Stomach smooth muscle (tissue), 2 donors: Measurements from ENCODE around the gene FRMD4A.

Experiments used
- H3K27ac ChIP-seq: one replicate; pipeline ENCODE4 v1.7.0; 2013; ENCODE audit warnings: mild to moderate bottlenecking, low read length, inconsistent platforms
- H3K27me3 ChIP-seq, 2 donors: one replicate each; pipeline ENCODE4 v1.7.0; 2013; ENCODE audit warnings: low read length in 2 of 2; ENCODE audit not compliant: insufficient read depth in 2 of 2, control insufficient read depth in 1 of 2
- H3K36me3 ChIP-seq, 2 donors: one replicate each; pipeline ENCODE4 v1.7.0; 2013; ENCODE audit warnings: low read length in 2 of 2; ENCODE audit not compliant: control insufficient read depth in 2 of 2, insufficient read depth in 2 of 2
- H3K4me1 ChIP-seq: one replicate; pipeline ENCODE4 v1.7.0; 2013; ENCODE audit warnings: low read length; ENCODE audit not compliant: control insufficient read depth, insufficient read depth
- H3K4me3 ChIP-seq, 2 donors: one replicate each; pipeline ENCODE4 v1.7.0; 2013; ENCODE audit warnings: low read length in 2 of 2
- H3K9ac ChIP-seq, 2 donors: one replicate each; pipeline ENCODE4 v1.7.0; 2013; ENCODE audit warnings: low read length in 2 of 2, mild to moderate bottlenecking in 1 of 2
- H3K9me3 ChIP-seq, 2 donors: one replicate each; pipeline ENCODE4 v1.7.0; 2013; ENCODE audit warnings: low read length in 2 of 2; ENCODE audit not compliant: control insufficient read depth in 2 of 2
- donor health status: healthy.
- donor health status: Pancreatic carcinoma.

The FRMD4A gene

DNA sequence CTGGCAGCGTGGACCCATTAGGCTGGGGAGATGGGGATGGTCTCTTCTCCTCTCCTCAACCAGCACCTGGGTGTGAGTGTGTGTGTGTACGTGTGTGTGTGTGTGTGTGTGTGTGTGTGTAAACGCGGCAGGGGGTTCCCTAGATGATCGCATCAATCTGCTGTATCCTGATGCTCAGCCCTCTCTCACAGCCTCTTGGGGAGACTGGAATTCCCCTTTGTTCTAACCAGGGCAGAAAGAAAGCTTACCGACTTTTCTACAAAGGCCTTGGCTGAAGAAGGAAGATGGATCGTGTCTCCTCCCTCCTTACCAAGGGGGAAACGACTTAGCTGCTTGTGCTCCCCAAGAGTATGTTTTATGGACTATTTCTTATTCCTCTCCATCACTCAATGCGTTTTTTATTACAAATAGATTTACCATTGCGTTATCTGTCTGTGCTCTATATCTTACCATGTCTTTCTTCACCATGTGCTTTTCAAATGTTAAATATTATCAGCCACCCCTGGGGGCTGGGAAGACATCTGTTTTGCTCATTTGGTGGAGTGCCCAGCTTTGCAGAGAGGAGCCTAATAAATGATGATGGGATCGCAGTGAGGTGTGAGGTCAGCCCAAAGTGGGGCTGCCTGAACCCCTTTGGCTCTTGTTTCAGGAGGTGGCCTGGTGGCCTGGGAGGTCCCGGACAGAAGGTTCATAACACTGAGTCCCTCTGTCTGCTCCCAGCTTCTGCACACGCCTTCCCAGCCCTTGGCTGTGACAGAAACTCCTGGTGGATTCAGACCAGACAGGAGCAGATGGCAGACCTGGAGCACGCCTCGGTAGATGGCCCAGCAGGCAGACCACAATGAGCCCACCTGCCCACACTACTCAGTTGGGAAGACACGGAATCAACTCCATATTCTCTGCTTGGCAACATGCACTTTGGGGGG lies 481.9 kb downstream of the FRMD4A start:
- H3K27ac ChIP-seq = no peak overlapping the region
- H3K4me1 ChIP-seq = no peaks in the 10 kb centered on the region
- no peak overlapping the region for H3K4me3 ChIP-seq
- no peaks in the 10 kb centered on the region for H3K27me3 ChIP-seq
- H3K9me3 ChIP-seq = no peaks in the 10 kb centered on the region
- peaks cover 0 to 2% of the 10 kb centered on the region in 2 donors for H3K36me3 ChIP-seq
- H3K9ac ChIP-seq = no peak overlapping the region

- no peaks in the 10 kb centered on the region for H3K27me3 ChIP-seq
- H3K9ac ChIP-seq = no peak overlapping the region
- no peaks in the 10 kb centered on the region for H3K9me3 ChIP-seq
- H3K4me3 ChIP-seq = no peak overlapping the region
- no peak overlapping the region for H3K27ac ChIP-seq
- H3K4me1 ChIP-seq = no peaks in the 10 kb centered on the region
- peaks cover 0 to 2% of the 10 kb centered on the region in 2 donors for H3K36me3 ChIP-seq
Measured at GRCh38 chr10:13847201-13847631, 483.5 kb downstream of the FRMD4A start.

- Histone ChIP-seq H3K27me3 (no peaks in the 10 kb centered on the region), H3K9ac (no peak overlapping the region), H3K36me3 (peaks cover 0 to 2% of the 10 kb centered on the region in 2 donors), H3K9me3 (peaks cover 4 to 6% of the 10 kb centered on the region in 2 donors), H3K4me3 (no peak overlapping the region), H3K4me1 (peaks cover 2% of the 10 kb centered on the region), H3K27ac (no peak overlapping the region)
Measured at GRCh38 chr10:13845897-13846296, 484.8 kb downstream of the FRMD4A start.

GRCh38 chr10:13844651-13845050 lies 486.1 kb downstream of the FRMD4A start:
- no peak overlapping the region for H3K9ac ChIP-seq
- peaks cover 4 to 6% of the 10 kb centered on the region in 2 donors for H3K9me3 ChIP-seq
- peaks cover 8% of the 10 kb centered on the region for H3K4me1 ChIP-seq
- no peaks in the 10 kb centered on the region for H3K27me3 ChIP-seq
- H3K4me3 ChIP-seq = no peak overlapping the region
- peaks cover 0 to 2% of the 10 kb centered on the region in 2 donors for H3K36me3 ChIP-seq
- H3K27ac ChIP-seq = no peak overlapping the region

DNA sequence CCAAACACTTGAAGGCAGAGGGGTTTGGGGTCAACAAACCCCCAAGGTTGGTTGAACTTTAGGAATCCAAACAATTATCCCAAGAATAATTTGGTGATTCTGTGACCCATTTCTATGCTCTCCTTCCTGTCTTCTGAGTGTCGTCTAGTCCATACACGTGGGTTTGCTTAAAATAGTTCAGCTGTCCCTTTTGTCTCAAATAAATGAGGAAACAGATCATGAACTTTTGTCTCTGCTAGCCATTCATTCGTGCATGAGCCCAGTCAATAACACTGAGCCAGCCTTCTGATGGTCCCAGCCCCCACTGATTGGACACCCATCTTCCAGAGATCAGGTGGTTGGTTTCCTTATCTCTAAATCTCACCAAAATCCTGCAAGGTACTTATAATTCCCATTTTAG lies 488.6 kb downstream of the FRMD4A start:
- no peak overlapping the region for H3K9ac ChIP-seq
- H3K4me3 ChIP-seq = no peak overlapping the region
- peaks cover 4 to 6% of the 10 kb centered on the region in 2 donors for H3K9me3 ChIP-seq
- peaks cover 24% of the 10 kb centered on the region for H3K4me1 ChIP-seq
- no peaks in the 10 kb centered on the region for H3K27me3 ChIP-seq
- H3K27ac ChIP-seq = no peak overlapping the region
- H3K36me3 ChIP-seq = peaks cover 0 to 2% of the 10 kb centered on the region in 2 donors

- peaks cover 38% of the 10 kb centered on the region for H3K4me1 ChIP-seq
- H3K27me3 ChIP-seq = no peaks in the 10 kb centered on the region
- no peak overlapping the region for H3K27ac ChIP-seq
- peaks cover 0 to 2% of the 10 kb centered on the region in 2 donors for H3K36me3 ChIP-seq
- H3K4me3 ChIP-seq = no peak overlapping the region
- no peak overlapping the region for H3K9ac ChIP-seq
- H3K9me3 ChIP-seq = peaks cover 4 to 6% of the 10 kb centered on the region in 2 donors
Measured at GRCh38 chr10:13840036-13840435, 490.7 kb downstream of the FRMD4A start.

- H3K4me3 ChIP-seq = no peak overlapping the region
- peaks cover 4 to 6% of the 10 kb centered on the region in 2 donors for H3K9me3 ChIP-seq
- no peak overlapping the region for H3K27ac ChIP-seq
- peaks cover 0 to under 1% of the 10 kb centered on the region in 2 donors for H3K36me3 ChIP-seq
- peaks cover 43% of the 10 kb centered on the region for H3K4me1 ChIP-seq
- no peaks in the 10 kb centered on the region for H3K27me3 ChIP-seq
- no peak overlapping the region for H3K9ac ChIP-seq
Measured at GRCh38 chr10:13839430-13839990, 491.2 kb downstream of the FRMD4A start.

GRCh38 chr10:13839030-13839429 lies 491.7 kb downstream of the FRMD4A start:
- H3K9me3 ChIP-seq = peaks cover 4 to 6% of the 10 kb centered on the region in 2 donors
- peaks cover 46% of the 10 kb centered on the region for H3K4me1 ChIP-seq
- no peak overlapping the region for H3K4me3 ChIP-seq
- no peaks in the 10 kb centered on the region for H3K27me3 ChIP-seq
- H3K36me3 ChIP-seq = no peaks in the 10 kb centered on the region
- no peak overlapping the region for H3K9ac ChIP-seq
- no peak overlapping the region for H3K27ac ChIP-seq

GRCh38 chr10:13837966-13838365 lies 492.8 kb downstream of the FRMD4A start:
- no peak overlapping the region for H3K9ac ChIP-seq
- H3K36me3 ChIP-seq = no peaks in the 10 kb centered on the region
- peaks cover 46% of the 10 kb centered on the region for H3K4me1 ChIP-seq
- no peak overlapping the region for H3K27ac ChIP-seq
- no peaks in the 10 kb centered on the region for H3K27me3 ChIP-seq
- no peak overlapping the region for H3K4me3 ChIP-seq
- H3K9me3 ChIP-seq = peaks cover 4 to 6% of the 10 kb centered on the region in 2 donors

DNA sequence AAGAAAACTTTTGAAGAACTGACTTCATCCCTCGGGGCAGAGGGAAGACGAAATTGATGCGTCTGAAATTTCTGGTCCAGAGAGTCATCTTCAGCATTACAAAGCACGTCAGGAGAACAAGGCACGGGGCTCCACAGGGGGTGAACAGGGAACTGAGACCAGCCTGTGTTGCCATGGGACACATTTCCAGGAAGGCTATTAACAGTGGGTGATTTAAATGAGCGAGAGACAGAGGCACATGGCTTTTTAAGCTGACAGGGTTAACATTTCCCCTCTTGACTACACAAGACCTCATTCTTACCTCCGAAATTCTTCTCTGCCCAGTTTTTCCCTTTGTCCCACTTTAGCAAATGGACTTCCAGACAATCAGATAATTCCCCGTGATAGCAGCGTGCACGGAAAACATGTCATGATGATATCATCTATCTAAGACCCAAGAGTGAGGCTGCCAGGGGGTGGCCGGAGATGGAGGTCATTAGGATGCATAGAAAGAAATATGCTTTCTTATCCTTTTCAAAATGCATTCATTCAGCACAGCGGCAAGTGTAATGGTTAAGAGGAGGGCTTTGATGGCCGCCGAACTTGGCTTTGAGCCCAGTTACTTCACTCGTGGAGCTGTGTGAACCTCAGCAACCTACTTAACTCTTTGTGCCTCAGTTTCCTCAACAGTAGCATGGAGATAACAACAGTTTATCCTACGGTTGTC lies 496.0 kb downstream of the FRMD4A start:
- no peak overlapping the region for H3K27ac ChIP-seq
- no peak overlapping the region for H3K9ac ChIP-seq
- H3K27me3 ChIP-seq = no peaks in the 10 kb centered on the region
- no peaks in the 10 kb centered on the region for H3K36me3 ChIP-seq
- peaks cover 51% of the 10 kb centered on the region for H3K4me1 ChIP-seq
- no peak overlapping the region for H3K4me3 ChIP-seq
- H3K9me3 ChIP-seq = no peaks in the 10 kb centered on the region
